Measurements from ENCODE around the gene SCYGR7.

DNA sequence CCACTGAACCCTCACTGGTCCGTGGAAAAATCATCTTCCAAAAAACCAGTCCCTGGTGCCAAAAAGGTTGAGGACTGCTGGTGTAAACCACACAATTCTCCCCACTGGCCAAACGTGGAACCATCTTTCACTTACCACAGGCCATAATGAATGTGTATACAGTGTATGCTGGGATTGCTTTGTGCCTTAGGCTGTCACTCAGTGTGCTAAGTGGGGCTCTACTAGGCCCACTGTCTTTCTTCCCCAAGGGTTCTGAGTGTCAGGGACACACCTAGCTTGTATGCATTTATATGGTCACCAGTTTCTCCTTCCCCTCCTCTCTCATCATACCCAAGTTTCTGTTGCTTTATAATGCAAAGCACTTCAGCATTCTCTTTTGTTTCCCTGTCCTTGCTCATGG lies 44.8 kb downstream of the SCYGR7 start:
- TF ChIP-seq SPI1 (IDR thresholded peaks at IDR 0.05; ENCODE audit: borderline replicate concordance, insufficient read depth, low read depth, low read length) (no peak), GABPA (IDR thresholded peaks at IDR 0.05; ENCODE audit: low read depth) (no peak), FOS (IDR thresholded peaks at IDR 0.05; ENCODE audit: borderline replicate concordance, extremely low read depth, insufficient read length) (no peak), POLR2A (IDR thresholded peaks at IDR 0.05; ENCODE audit: low read depth, low read length) (no peak), RAD21 (IDR thresholded peaks at IDR 0.05; ENCODE audit: insufficient read depth, low read depth, low read length) (no peak), ZSCAN29 (IDR thresholded peaks at IDR 0.05) (no peak), NFIC (IDR thresholded peaks at IDR 0.05; ENCODE audit: low read depth, low read length) (no peak), MYC (IDR thresholded peaks at IDR 0.05; ENCODE audit: insufficient read depth, insufficient read length, insufficient replicate concordance, low read length, severe bottlenecking) (no peak), RFX5 (IDR thresholded peaks at IDR 0.05; ENCODE audit: low read depth, low read length) (no peak), WRNIP1 (IDR thresholded peaks at IDR 0.05; ENCODE audit: borderline replicate concordance, low read depth, low read length) (no peak), EP300 (IDR thresholded peaks at IDR 0.05; ENCODE audit: borderline replicate concordance in 1 of 2, control insufficient read depth in 1 of 2, low read depth in 2 of 2, low read length in 2 of 2) (no peak)
- TF ChIP-seq, protein P1, sequence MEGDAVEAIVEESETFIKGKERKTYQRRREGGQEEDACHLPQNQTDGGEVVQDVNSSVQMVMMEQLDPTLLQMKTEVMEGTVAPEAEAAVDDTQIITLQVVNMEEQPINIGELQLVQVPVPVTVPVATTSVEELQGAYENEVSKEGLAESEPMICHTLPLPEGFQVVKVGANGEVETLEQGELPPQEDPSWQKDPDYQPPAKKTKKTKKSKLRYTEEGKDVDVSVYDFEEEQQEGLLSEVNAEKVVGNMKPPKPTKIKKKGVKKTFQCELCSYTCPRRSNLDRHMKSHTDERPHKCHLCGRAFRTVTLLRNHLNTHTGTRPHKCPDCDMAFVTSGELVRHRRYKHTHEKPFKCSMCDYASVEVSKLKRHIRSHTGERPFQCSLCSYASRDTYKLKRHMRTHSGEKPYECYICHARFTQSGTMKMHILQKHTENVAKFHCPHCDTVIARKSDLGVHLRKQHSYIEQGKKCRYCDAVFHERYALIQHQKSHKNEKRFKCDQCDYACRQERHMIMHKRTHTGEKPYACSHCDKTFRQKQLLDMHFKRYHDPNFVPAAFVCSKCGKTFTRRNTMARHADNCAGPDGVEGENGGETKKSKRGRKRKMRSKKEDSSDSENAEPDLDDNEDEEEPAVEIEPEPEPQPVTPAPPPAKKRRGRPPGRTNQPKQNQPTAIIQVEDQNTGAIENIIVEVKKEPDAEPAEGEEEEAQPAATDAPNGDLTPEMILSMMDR (IDR thresholded peaks at IDR 0.05 in 2 of 3, conservative IDR thresholded peaks at IDR 0.05 in 1 of 3; ENCODE audit: control insufficient read depth in 2 of 3, extremely low read depth in 1 of 3, insufficient read depth in 1 of 3, low read depth in 3 of 3, low read length in 3 of 3): no peak

All from GM12878 (cell line).